ENCODE data around the gene MGMT.

Gene MGMT

DNA sequence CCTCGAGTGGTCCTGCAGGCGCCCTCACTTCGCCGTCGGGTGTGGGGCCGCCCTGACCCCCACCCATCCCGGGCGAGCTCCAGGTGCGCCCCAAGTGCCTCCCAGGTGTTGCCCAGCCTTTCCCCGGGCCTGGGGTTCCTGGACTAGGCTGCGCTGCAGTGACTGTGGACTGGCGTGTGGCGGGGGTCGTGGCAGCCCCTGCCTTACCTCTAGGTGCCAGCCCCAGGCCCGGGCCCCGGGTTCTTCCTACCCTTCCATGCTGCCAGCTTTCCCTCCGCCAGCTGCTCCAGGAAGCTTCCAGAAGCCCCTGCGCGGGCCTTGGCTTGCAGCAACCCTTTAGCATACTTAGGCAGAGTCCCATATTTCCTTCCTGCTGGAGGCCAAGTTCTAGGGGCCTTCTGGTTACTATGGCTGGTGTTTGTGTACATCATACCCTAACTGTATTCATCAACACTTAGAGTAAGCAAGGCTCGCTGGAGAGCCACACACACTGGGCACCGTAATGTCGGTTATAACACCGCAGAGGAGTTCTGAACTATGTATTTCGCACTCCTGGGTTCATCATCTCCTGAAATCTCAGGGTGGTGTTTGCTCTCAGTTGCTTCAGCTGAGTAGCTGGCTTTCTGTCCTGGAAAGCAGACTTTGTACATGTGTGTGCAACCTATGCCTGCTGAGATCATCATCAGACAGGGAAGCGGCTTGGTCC, 471 bp downstream of the MGMT start:
- peak overlapping the region; percentile 76 for H3K4me3 ChIP-seq (ENCODE audit: low read length)
- H3K27ac ChIP-seq (ENCODE audit: low read length) = no peak overlapping the region
- no peaks in the 10 kb centered on the region for H3K36me3 ChIP-seq (replicated peaks; ENCODE audit: insufficient read depth, low read length)
- H3K9me2 ChIP-seq (replicated peaks; ENCODE audit: insufficient read depth, low read length) = no peaks in the 10 kb centered on the region
- H3K9me3 ChIP-seq (replicated peaks; ENCODE audit: insufficient read depth, low read length) = no peaks in the 10 kb centered on the region
- H3K9ac ChIP-seq (ENCODE audit: low read length) = peak overlapping the region; percentile 55; the same call in 1 of the 2 replicates
- H2AFZ ChIP-seq (ENCODE audit: low read length) = peak overlapping the region; percentile 91
- H3K79me2 ChIP-seq (ENCODE audit: low read length) = no peaks in the 10 kb centered on the region
- no peak for DNase-seq
- TF ChIP-seq, protein P1, sequence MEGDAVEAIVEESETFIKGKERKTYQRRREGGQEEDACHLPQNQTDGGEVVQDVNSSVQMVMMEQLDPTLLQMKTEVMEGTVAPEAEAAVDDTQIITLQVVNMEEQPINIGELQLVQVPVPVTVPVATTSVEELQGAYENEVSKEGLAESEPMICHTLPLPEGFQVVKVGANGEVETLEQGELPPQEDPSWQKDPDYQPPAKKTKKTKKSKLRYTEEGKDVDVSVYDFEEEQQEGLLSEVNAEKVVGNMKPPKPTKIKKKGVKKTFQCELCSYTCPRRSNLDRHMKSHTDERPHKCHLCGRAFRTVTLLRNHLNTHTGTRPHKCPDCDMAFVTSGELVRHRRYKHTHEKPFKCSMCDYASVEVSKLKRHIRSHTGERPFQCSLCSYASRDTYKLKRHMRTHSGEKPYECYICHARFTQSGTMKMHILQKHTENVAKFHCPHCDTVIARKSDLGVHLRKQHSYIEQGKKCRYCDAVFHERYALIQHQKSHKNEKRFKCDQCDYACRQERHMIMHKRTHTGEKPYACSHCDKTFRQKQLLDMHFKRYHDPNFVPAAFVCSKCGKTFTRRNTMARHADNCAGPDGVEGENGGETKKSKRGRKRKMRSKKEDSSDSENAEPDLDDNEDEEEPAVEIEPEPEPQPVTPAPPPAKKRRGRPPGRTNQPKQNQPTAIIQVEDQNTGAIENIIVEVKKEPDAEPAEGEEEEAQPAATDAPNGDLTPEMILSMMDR (IDR thresholded peaks at IDR 0.05; ENCODE audit: low read length) = no peak
- TF ChIP-seq EZH2 (optimal IDR thresholded peaks at IDR 0.05; ENCODE audit: low read depth, low read length) (no peak), EZH2phosphoT487 (IDR thresholded peaks at IDR 0.05; ENCODE audit: low read length) (no peak)
- no peaks in the 10 kb centered on the region for H4K20me1 ChIP-seq (ENCODE audit: insufficient read depth, low read length)
- H3K4me2 ChIP-seq (ENCODE audit: low read depth, low read length) = peak overlapping the region; percentile 76
- 0 out of 2 replicates have a peak, but pooled peaks cover 5% of the 10 kb centered on the region for H3K4me1 ChIP-seq (ENCODE audit: low read length)
- no peaks in the 10 kb centered on the region for H3K27me3 ChIP-seq (replicated peaks; ENCODE audit: insufficient read depth, low read length)
- H3F3A ChIP-seq (ENCODE audit: insufficient read depth, low read length) = no peaks in the 10 kb centered on the region

DNA sequence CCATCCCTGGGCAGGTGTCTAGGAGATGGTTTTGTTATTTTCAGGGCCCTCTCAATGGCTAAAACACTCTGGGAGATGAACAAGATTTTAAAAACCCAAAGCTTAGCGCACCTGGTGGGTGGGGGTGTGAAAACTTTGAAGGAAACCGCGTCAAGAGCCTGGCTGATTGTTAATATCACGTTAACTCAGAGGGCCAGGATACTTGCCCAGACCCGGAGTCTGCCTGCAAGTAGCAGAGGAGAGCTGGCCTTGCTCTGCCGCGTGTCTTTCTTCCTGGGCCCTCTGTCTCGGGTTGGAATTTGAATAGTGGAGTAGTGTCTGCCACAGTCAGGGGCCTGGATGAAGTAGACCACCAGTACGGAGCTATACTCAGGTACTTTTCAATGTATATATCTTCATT, 1.1 kb downstream of the MGMT start:
- Histone ChIP-seq H3K36me3 (replicated peaks; ENCODE audit: insufficient read depth, low read length) (no peaks in the 10 kb centered on the region), H3K9me3 (replicated peaks; ENCODE audit: insufficient read depth, low read length) (no peaks in the 10 kb centered on the region), H3K4me1 (ENCODE audit: low read length) (0 out of 2 replicates have a peak, but pooled peaks cover 5% of the 10 kb centered on the region), H3K27ac (ENCODE audit: low read length) (no peak overlapping the region), H2AFZ (ENCODE audit: low read length) (no peak overlapping the region), H3K9ac (ENCODE audit: low read length) (no peak overlapping the region), H3K27me3 (replicated peaks; ENCODE audit: insufficient read depth, low read length) (no peaks in the 10 kb centered on the region), H3K4me2 (ENCODE audit: low read depth, low read length) (no peak overlapping the region), H4K20me1 (ENCODE audit: insufficient read depth, low read length) (no peaks in the 10 kb centered on the region), H3K9me2 (replicated peaks; ENCODE audit: insufficient read depth, low read length) (no peaks in the 10 kb centered on the region), H3K79me2 (ENCODE audit: low read length) (no peaks in the 10 kb centered on the region), H3K4me3 (ENCODE audit: low read length) (no peak overlapping the region), H3F3A (ENCODE audit: insufficient read depth, low read length) (no peaks in the 10 kb centered on the region)
- DNase-seq = no peak
- TF ChIP-seq EZH2phosphoT487 (IDR thresholded peaks at IDR 0.05; ENCODE audit: low read length) (no peak), EZH2 (optimal IDR thresholded peaks at IDR 0.05; ENCODE audit: low read depth, low read length) (no peak)
- TF ChIP-seq, protein P1 (IDR thresholded peaks at IDR 0.05; ENCODE audit: low read length) = no peak

DNA sequence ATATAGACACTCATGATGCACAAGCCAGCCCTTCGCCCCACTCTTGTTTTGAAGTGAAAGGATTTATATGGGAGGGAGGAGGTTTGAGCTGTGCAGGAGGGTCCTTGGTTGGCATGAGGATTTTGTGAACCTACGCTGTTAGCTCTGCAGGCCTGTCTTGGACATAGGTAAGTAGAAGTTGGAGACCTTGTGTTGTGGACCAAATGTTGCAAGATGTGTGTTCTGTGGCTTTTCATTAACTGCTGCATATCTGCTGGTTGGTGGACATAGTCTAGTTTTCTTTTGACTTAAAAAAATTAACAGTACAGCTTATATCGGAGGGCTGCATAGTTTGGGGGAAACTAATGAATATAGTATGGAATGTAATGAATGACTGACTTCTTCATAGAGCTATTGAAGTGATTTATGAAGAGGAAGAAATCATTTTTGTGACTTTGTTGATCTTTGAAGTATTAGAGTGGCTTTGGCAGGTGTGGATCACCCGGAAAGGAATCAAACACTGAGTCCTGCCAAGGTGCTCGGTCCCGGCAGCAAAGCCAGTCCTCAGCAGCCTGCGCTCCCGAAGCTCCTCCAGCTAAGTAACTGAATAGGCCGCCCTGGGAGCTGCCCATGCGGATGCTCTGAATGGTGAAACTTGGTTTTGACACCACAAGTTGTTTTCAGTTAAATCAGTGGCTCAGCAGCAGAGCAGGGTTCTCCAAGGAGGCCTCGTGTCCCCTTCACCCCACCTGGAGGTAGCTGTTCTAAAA, 3.2 kb downstream of the MGMT start:
- Histone ChIP-seq H3F3A (ENCODE audit: insufficient read depth, low read length) (no peaks in the 10 kb centered on the region), H3K9me3 (replicated peaks; ENCODE audit: insufficient read depth, low read length) (no peaks in the 10 kb centered on the region), H3K4me2 (ENCODE audit: low read depth, low read length) (no peak overlapping the region), H3K9ac (ENCODE audit: low read length) (no peak overlapping the region), H3K27ac (ENCODE audit: low read length) (no peak overlapping the region), H4K20me1 (ENCODE audit: insufficient read depth, low read length) (no peaks in the 10 kb centered on the region), H3K27me3 (replicated peaks; ENCODE audit: insufficient read depth, low read length) (no peaks in the 10 kb centered on the region), H3K4me3 (ENCODE audit: low read length) (no peak overlapping the region), H3K9me2 (replicated peaks; ENCODE audit: insufficient read depth, low read length) (no peaks in the 10 kb centered on the region), H3K36me3 (replicated peaks; ENCODE audit: insufficient read depth, low read length) (no peaks in the 10 kb centered on the region), H3K79me2 (ENCODE audit: low read length) (no peaks in the 10 kb centered on the region), H3K4me1 (ENCODE audit: low read length) (0 out of 2 replicates have a peak, but pooled peaks cover 5% of the 10 kb centered on the region), H2AFZ (ENCODE audit: low read length) (no peak overlapping the region)
- TF ChIP-seq, protein P1 (IDR thresholded peaks at IDR 0.05; ENCODE audit: low read length) = no peak
- no peak for TF ChIP-seq EZH2 (optimal IDR thresholded peaks at IDR 0.05; ENCODE audit: low read depth, low read length)
- no peak for TF ChIP-seq EZH2phosphoT487 (IDR thresholded peaks at IDR 0.05; ENCODE audit: low read length)
- no peak for DNase-seq
